Sigmoid colon (tissue), 7 donors: ENCODE results near the gene MORN1. TPM values are rescaled to one million over a fixed set of nuclear protein-coding genes. Genes with fewer than 3 reads are reported as not detected.

Experiments used
- DNase-seq: peaks from one replicate; pipeline ENCODE4 v3.0.0-alpha.2; 2019
- H3K27ac ChIP-seq, 4 donors: fragments of 200-600 bp; sonication (generic); one replicate each; pipeline ENCODE4 v1.5.1; 2016 to 2019; ENCODE audit warnings: mild to moderate bottlenecking in 1 of 4
- H3K27me3 ChIP-seq, 3 donors: fragments of 200-600 bp; sonication (generic); one replicate each; pipeline ENCODE4 v1.5.1; 2019; ENCODE audit warnings: mild to moderate bottlenecking in 1 of 3
- H3K36me3 ChIP-seq, 4 donors: fragments of 200-600 bp; sonication (generic); one replicate each; pipeline ENCODE4 v1.5.1; 2016 to 2019
- H3K4me1 ChIP-seq, 4 donors: fragments of 200-600 bp; sonication (generic); one replicate each; pipeline ENCODE4 v1.5.1; 2017 to 2019
- H3K4me3 ChIP-seq, 4 donors: fragments of 200-600 bp; sonication (generic); one replicate each; pipeline ENCODE4 v1.5.1; 2017 to 2019; ENCODE audit warnings: mild to moderate bottlenecking in 2 of 4, moderate library complexity in 1 of 4
- H3K9me3 ChIP-seq, 4 donors: fragments of 200-600 bp in 3 of 4; sonication (generic) in 3 of 4; one replicate each; pipeline versions ENCODE4 v1.5.1 to v1.6.1; 2013 to 2019
- CTCF ChIP-seq, 4 experiments: fragments of 450-650 bp in 3 of 4; fragments of 200-600 bp in 1 of 4; IDR thresholded peaks; one replicate each; pipeline ENCODE4 v1.5.1; 2016 to 2019; ENCODE audit warnings: antibody characterized with exemption in 4 of 4, mild to moderate bottlenecking in 3 of 4, moderate library complexity in 2 of 4
- EP300 ChIP-seq, 4 donors: sonication (generic); formaldehyde crosslinking; IDR thresholded peaks; one replicate each; pipeline ENCODE4 v1.6.1; 2017; ENCODE audit warnings: antibody characterized with exemption in 4 of 4
- POLR2A ChIP-seq, 2 donors: fragments of 450-650 bp; IDR thresholded peaks; one replicate each; pipeline ENCODE4 v1.6.1; 2016; ENCODE audit warnings: antibody characterized with exemption in 2 of 2, mild to moderate bottlenecking in 2 of 2, moderate library complexity in 2 of 2
- POLR2AphosphoS5 ChIP-seq, 4 donors: sonication (generic); formaldehyde crosslinking; IDR thresholded peaks; one replicate each; pipeline ENCODE4 v1.6.1; 2017; ENCODE audit warnings: antibody characterized with exemption in 4 of 4
- WGBS, 2 donors: extraction: QIAGEN DNeasy Blood & Tissue Kit; methylation state at CpG; one replicate each; pipeline ENCODE4 v1.1.7; 2013; 5-methylcytosine and 5-hydroxymethylcytosine counted together
- intact Hi-C: fragments of 100-400 bp; cut with DNase I; formaldehyde crosslinking; loops from one replicate; pipeline ENCODE4 v1.15.1; 2023
- polyA plus RNA-seq, 3 donors: library from polyadenylated mRNA; stranded (reverse); fragments of 200-250 nt; gene quantifications; one replicate each; pipeline ENCODE4 v1.2.3, GENCODE V29; 2013
- total RNA-seq, 4 donors: library from RNA; depleted of rRNA; stranded (reverse); fragments of >200 nt; gene quantifications; one replicate each; pipeline ENCODE4 v1.1.0, GENCODE V29; 2016
- donor health status: healthy with polysubstance abuse.
- donor health status: Bipolar disorder and iron deficiency.
- donor health status: healthy.

MORN1 gene
- total and polyA plus RNA-seq, 7 donors = 2.4 to 9.1 (median 6.4) TPM

DNA sequence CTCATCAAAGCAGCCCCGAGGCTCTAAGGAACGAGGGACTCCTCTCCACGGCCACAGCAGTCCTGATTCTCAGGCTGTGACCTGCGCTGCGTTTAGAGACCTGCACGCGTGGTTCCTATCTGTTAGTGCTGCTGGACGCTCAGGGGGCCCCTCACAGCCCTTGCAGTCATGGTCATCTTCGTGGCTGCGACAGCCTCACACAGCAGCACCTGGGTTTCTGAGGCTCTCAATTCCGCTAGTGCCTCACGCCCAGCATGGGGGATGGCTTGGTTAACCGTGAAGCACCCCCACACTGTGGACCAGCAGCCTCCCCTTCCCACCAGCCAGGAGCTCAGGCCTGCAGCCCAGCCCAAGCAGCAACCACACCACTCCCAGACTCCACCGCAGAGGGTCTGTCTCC is 7.8 kb downstream of the MORN1 start:
- H3K9me3 ChIP-seq = no peaks in the 10 kb centered on the region
- H3K4me3 ChIP-seq = no peak overlapping the region
- 88 to 94% methylated on average over 14 of the region's 14 CpGs for WGBS, 2 donors
- H3K27ac ChIP-seq = no peak overlapping the region
- TF ChIP-seq EP300 (IDR thresholded peaks at IDR 0.05) (no peak), POLR2AphosphoS5 (IDR thresholded peaks at IDR 0.05) (no peak), CTCF (IDR thresholded peaks at IDR 0.05) (no peak), POLR2A (IDR thresholded peaks at IDR 0.05) (no peak)
- H3K27me3 ChIP-seq = no peaks in the 10 kb centered on the region
- peaks cover 0 to 11% (median 0%) of the 10 kb centered on the region in 4 donors for H3K36me3 ChIP-seq
- peak; percentile 57 for DNase-seq
- peaks cover 0 to 16% (median 11%) of the 10 kb centered on the region in 4 donors for H3K4me1 ChIP-seq
- intact Hi-C loops = loop anchor here (5.0 kb wide), 1 partner anchor 71 kb away; no protein-coding TSS in a partner anchor

- Histone ChIP-seq H3K27ac (no peak overlapping the region), H3K9me3 (no peaks in the 10 kb centered on the region), H3K27me3 (no peaks in the 10 kb centered on the region), H3K4me3 (no peak overlapping the region), H3K36me3 (peaks cover 0 to 14% (median 0%) of the 10 kb centered on the region in 4 donors), H3K4me1 (peaks cover 0 to 16% (median 11%) of the 10 kb centered on the region in 4 donors)
- 49 to 63% methylated on average over 13 of the region's 13 CpGs for WGBS, 2 donors
- TF ChIP-seq POLR2AphosphoS5 (IDR thresholded peaks at IDR 0.05) (no peak), CTCF (IDR thresholded peaks at IDR 0.05) (peak in 3 of 4 experiments; percentile 21 to 39 (median 35)), POLR2A (IDR thresholded peaks at IDR 0.05) (no peak), EP300 (IDR thresholded peaks at IDR 0.05) (no peak)
- DNase-seq = peak; percentile 67
- intact Hi-C loops = loop anchor here (5.0 kb wide), 1 partner anchor 70 kb away; no protein-coding TSS in a partner anchor
Observed at GRCh38 chr1:2382621-2383361, 8.6 kb downstream of the MORN1 start.

- Histone ChIP-seq H3K27me3 (no peaks in the 10 kb centered on the region), H3K9me3 (no peaks in the 10 kb centered on the region), H3K4me1 (peaks cover 0 to 16% (median 11%) of the 10 kb centered on the region in 4 donors), H3K4me3 (no peak overlapping the region), H3K36me3 (peaks cover 0 to 6% (median 0%) of the 10 kb centered on the region in 4 donors), H3K27ac (peak overlapping the region in 2 of 4 donors; percentile 12 to 26)
- peak; percentile 93 for DNase-seq
- peak in 1 of 4 donors; percentile 33 for TF ChIP-seq POLR2AphosphoS5 (IDR thresholded peaks at IDR 0.05)
- no peak for TF ChIP-seq EP300 (IDR thresholded peaks at IDR 0.05)
- TF ChIP-seq CTCF (IDR thresholded peaks at IDR 0.05) = peak; percentile 93 to 96 (median 95)
- intact Hi-C loops = loop anchor here (1.0 to 5.0 kb wide), 2 partner anchors 70 to 187 kb away; no protein-coding TSS in a partner anchor
- WGBS, 2 donors = 46 to 48% methylated on average over 28 of the region's 28 CpGs
Observed at GRCh38 chr1:2381741-2382620, 9.4 kb downstream of the MORN1 start.

GRCh38 chr1:2380816-2381591 is 10.3 kb downstream of the MORN1 start:
- Histone ChIP-seq H3K4me1 (peaks cover 0 to 16% (median 11%) of the 10 kb centered on the region in 4 donors), H3K9me3 (no peaks in the 10 kb centered on the region), H3K27me3 (no peaks in the 10 kb centered on the region), H3K27ac (peak overlapping the region in 2 of 4 donors; percentile 12 to 26), H3K4me3 (no peak overlapping the region), H3K36me3 (peaks cover 0 to 6% (median 0%) of the 10 kb centered on the region in 4 donors)
- WGBS, 2 donors = 90 to 91% methylated on average over 32 of the region's 32 CpGs
- no peak for TF ChIP-seq EP300 (IDR thresholded peaks at IDR 0.05)
- no peak for TF ChIP-seq POLR2AphosphoS5 (IDR thresholded peaks at IDR 0.05)
- no peak for TF ChIP-seq CTCF (IDR thresholded peaks at IDR 0.05)
- TF ChIP-seq POLR2A (IDR thresholded peaks at IDR 0.05) = no peak
- intact Hi-C loops = loop anchor here (1.0 to 5.0 kb wide), 2 partner anchors 69 to 186 kb away; no protein-coding TSS in a partner anchor
- peak; percentile 66 for DNase-seq
